HepG2 (cell line): ENCODE results near the gene TPRA1. TPM values are rescaled to one million over a fixed set of nuclear protein-coding genes. Genes with fewer than 3 reads are reported as not detected.

Experiments
- ATAC-seq: fragments of 200-7000 bp; cut with Tn5 transposase; 3 replicates; pipeline ENCODE4 v1.9.1; 2020; ENCODE audit warnings: mild to moderate bottlenecking, moderate library complexity
- BruUV-seq: library from RNA; stranded (reverse); fragments of 400-500 nt; replicated peaks from 2 replicates; lab custom pipeline; 2021; lab: Mats Ljungman, UMichigan
- CTCF ChIA-PET: fragments of 300-600 bp; formaldehyde crosslinking; extraction: SDS; loops from one replicate; lab custom pipeline; 2021; ENCODE audit warnings: low total read pairs, inconsistent platforms, low intra/inter-chr PET ratio; lab: Yijun Ruan, JAX
- POLR2A ChIA-PET: fragments of 350-600 bp; sonication (Branson Sonifier 250); formaldehyde crosslinking; loops from one replicate; lab custom pipeline; 2020; ENCODE audit warnings: antibody characterized with exemption, inconsistent platforms; lab: Yijun Ruan, JAX
- DNase-seq: peaks from one replicate; pipeline ENCODE4 v3.0.0-alpha.2; 2015; ENCODE audit warnings: low spot score
- FAIRE-seq: peaks from 3 replicates; lab custom pipeline; 2011; peaks lifted over from hg19 to GRCh38; lab: Jason Lieb, UNC
- H2AFZ ChIP-seq: one replicate; pipeline ENCODE4 v1.6.1; 2011; ENCODE audit warnings: low read length, inconsistent platforms
- H3K27ac ChIP-seq: fragments of 300-600 bp; 3 replicates; pipeline ENCODE4 v1.8.0; 2011; ENCODE audit warnings: mixed run types, mild to moderate bottlenecking, mixed read lengths, low read length, inconsistent platforms; ENCODE audit not compliant: insufficient read depth; ENCODE audit errors: extremely low read length
- H3K27me3 ChIP-seq, 2 experiments: fragments of 200-600 bp in 1 of 2; 2 replicates in 1 of 2; 3 replicates in 1 of 2; pipeline versions ENCODE4 v1.6.0 to v1.8.0; 2011; ENCODE audit warnings: low read length in 2 of 2, mild to moderate bottlenecking in 2 of 2, moderate library complexity in 2 of 2, inconsistent platforms in 1 of 2; ENCODE audit not compliant: insufficient read depth in 2 of 2, control insufficient read depth in 1 of 2
- H3K36me3 ChIP-seq, 2 experiments: fragments of 200-600 bp in 1 of 2; replicated peaks in 1 of 2; 2 replicates in 1 of 2; 3 replicates in 1 of 2; pipeline versions ENCODE4 v1.5.1 to v1.8.0; 2011; ENCODE audit warnings: low read length in 2 of 2, inconsistent platforms in 1 of 2; ENCODE audit not compliant: insufficient read depth in 2 of 2, control insufficient read depth in 1 of 2
- H3K4me1 ChIP-seq: 2 replicates; pipeline ENCODE4 v1.5.1; 2012; ENCODE audit warnings: low read length, inconsistent platforms; ENCODE audit not compliant: insufficient read depth
- H3K4me2 ChIP-seq: 2 replicates; pipeline ENCODE4 v1.6.0; 2011; ENCODE audit warnings: low read depth, low read length, inconsistent platforms
- H3K4me3 ChIP-seq, 3 experiments: fragments of 200-600 bp in 1 of 3; sonication (generic), shearing (Covaris generic) in 1 of 3; replicated peaks in 1 of 3; 2 replicates each; pipeline ENCODE4 v1.5.1; 2011 to 2016; ENCODE audit warnings: low read length in 3 of 3, inconsistent platforms in 2 of 3, low read depth in 2 of 3, mild to moderate bottlenecking in 2 of 3, control low read depth in 1 of 3, mixed read lengths in 1 of 3; ENCODE audit not compliant: insufficient read depth in 1 of 3
- H3K79me2 ChIP-seq: one replicate; pipeline ENCODE4 v1.6.1; 2011; ENCODE audit warnings: low read length, inconsistent platforms; ENCODE audit not compliant: insufficient read depth
- H3K9ac ChIP-seq: 2 replicates; pipeline ENCODE4 v1.6.0; 2011; ENCODE audit warnings: mild to moderate bottlenecking, low read depth, low read length, inconsistent platforms; ENCODE audit not compliant: insufficient read depth
- H3K9me3 ChIP-seq: 2 replicates; pipeline ENCODE4 v1.5.1; 2012; ENCODE audit warnings: mild to moderate bottlenecking, low read length
- H4K20me1 ChIP-seq: 2 replicates; pipeline ENCODE4 v1.6.0; 2011; ENCODE audit warnings: inconsistent platforms, mild to moderate bottlenecking, low read length, moderate library complexity; ENCODE audit not compliant: insufficient read depth
- AGO2 ChIP-seq: fragments of 200-400 bp; formaldehyde crosslinking; optimal IDR thresholded peaks from 2 replicates; pipeline ENCODE3; 2017; ENCODE audit warnings: mild to moderate bottlenecking, low read depth, low read length, moderate library complexity
- CEBPZ ChIP-seq: IDR thresholded peaks from 2 replicates; pipeline ENCODE4 v1.6.1; 2012; ENCODE audit warnings: low read length, improper control_type of control experiment
- HNRNPUL1 ChIP-seq: fragments of 200-400 bp; formaldehyde crosslinking; IDR thresholded peaks from 2 replicates; pipeline ENCODE4 v1.6.1; 2017; ENCODE audit warnings: low read depth, mild to moderate bottlenecking, low read length, moderate library complexity
- MED1 ChIP-seq: sonication (generic); formaldehyde crosslinking; IDR thresholded peaks from 2 replicates; pipeline ENCODE4 v1.4.0; 2020; ENCODE audit warnings: missing genetic modification reagents
- ZNF142 ChIP-seq: sonication (generic); formaldehyde crosslinking; IDR thresholded peaks from 2 replicates; pipeline ENCODE4 v1.4.0; 2020; ENCODE audit warnings: missing genetic modification reagents
- ZNF160 ChIP-seq: sonication (generic); formaldehyde crosslinking; IDR thresholded peaks from 2 replicates; pipeline ENCODE4 v1.8.0; 2022; ENCODE audit warnings: mild to moderate bottlenecking, inconsistent platforms, missing genetic modification reagents
- WGBS: methylation state at CpG from one replicate; pipeline ENCODE4 v1.1.6; 2017; ENCODE audit warnings: low lambda C conversion rate; 5-methylcytosine and 5-hydroxymethylcytosine counted together
- in situ Hi-C: cut with HindIII; loops from 2 replicates; pipeline ENCODE4 v1.10.0; 2017; ENCODE audit warnings: low pct_unique_long_range_greater_than_20kb; ENCODE audit not compliant: extremely low pct_ligation_motif_present
- intact Hi-C: fragments of 100-400 bp; cut with micrococcal nuclease; formaldehyde crosslinking; loops from one replicate; pipeline ENCODE4 v1.10.0; 2022; ENCODE audit not compliant: unreplicated experiment
- polyA plus RNA-seq, 8 experiments: library from polyadenylated mRNA; depleted of rRNA in 3 of 8; stranded (reverse) in 7 of 8; unstranded in 1 of 8; fragments of >200 nt; fragmentation: Illumina TruSeq in 4 of 8; extraction: Trizol in 4 of 8; gene quantifications; 2 replicates each; pipeline versions ENCODE4 v1.2.1 to v1.2.3, GENCODE V29; 2011 to 2016; ENCODE audit warnings: low read depth in 4 of 8, missing spikeins in 1 of 8, mixed read lengths in 1 of 8; ENCODE audit not compliant: insufficient read depth in 1 of 8
- total RNA-seq, 5 experiments: library from RNA; depleted of rRNA; stranded (reverse); fragments of >200 nt; fragmentation: Illumina TruSeq; extraction: Trizol; gene quantifications; 2 replicates each; pipeline ENCODE4 v1.2.3, GENCODE V29; 2016; ENCODE audit warnings: low read depth in 1 of 5
- TF ChIP-seq, protein P1 (sequence below): IDR thresholded peaks from 2 replicates; pipeline ENCODE4 v1.6.1; 2016; ENCODE audit warnings: missing biosample characterization, missing genetic modification reagents, low read depth
- TF ChIP-seq, protein P2 (sequence below): sonication (generic); formaldehyde crosslinking; IDR thresholded peaks from 2 replicates; pipeline ENCODE4 v1.8.1; 2023; ENCODE audit warnings: mild to moderate bottlenecking, moderate library complexity, missing genetic modification reagents
- TF ChIP-seq, protein P3 (sequence below): sonication (generic); formaldehyde crosslinking; IDR thresholded peaks from 2 replicates; pipeline ENCODE4 v1.4.0; 2020; ENCODE audit warnings: missing genetic modification reagents

The TPRA1 gene
- total and polyA plus RNA-seq, 2 of the 13 experiments (the other 11 are each of a cell fraction or from before 2014, with no cell fraction given) = 25.4 to 25.8 TPM

- TF ChIP-seq ZNF142 (CRISPR knock-in tag) (no peak), ZNF160 (no peak)
These were observed 17.1 kb downstream of the TPRA1 start (continued) for GRCh38 chr3:127573401-127573800.

DNA sequence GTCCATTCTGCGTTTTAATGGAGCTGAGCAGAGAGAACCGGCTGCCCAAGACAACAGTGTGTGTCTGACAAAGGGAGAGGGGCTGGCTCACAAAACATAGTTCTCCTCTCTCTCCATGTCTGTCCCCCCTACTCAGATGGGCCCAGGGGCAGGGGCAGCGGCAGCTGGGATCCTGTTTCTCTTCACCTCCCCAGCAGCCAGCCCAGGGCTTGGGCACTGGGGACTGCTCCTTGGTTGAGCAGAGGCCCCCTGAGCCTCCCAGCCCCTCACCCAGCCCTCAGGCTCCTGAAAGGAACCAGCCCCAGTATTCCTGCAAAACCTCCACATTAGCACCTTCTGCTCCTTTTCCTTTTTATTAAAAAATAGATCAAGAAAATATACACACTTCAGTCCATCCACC lies 17.8 kb downstream of the TPRA1 start:
- Histone ChIP-seq H3K27ac (no peak overlapping the region), H3K9me3 (no peaks in the 10 kb centered on the region), H3K4me1 (no peaks in the 10 kb centered on the region), H2AFZ (no peak overlapping the region), H3K36me3 (peaks cover 9 to 28% of the 10 kb centered on the region in 2 experiments), H3K79me2 (no peaks in the 10 kb centered on the region), H4K20me1 (peaks cover 11% of the 10 kb centered on the region; the same call in 1 of the 2 replicates), H3K4me2 (no peak overlapping the region), H3K4me3 (no peak overlapping the region), H3K27me3 (no peaks in the 10 kb centered on the region), H3K9ac (no peak overlapping the region)
- 100% methylated on average over 2 of the region's 3 CpGs for WGBS
- FAIRE-seq = no peak
- ATAC-seq = no peak
- in situ Hi-C loops (loop anchor here (10.0 kb wide), 1 partner anchor 242 kb away; no protein-coding TSS in a partner anchor), intact Hi-C loops (no loop called here)
- no peak for DNase-seq
- POLR2A ChIA-PET = no interaction called here
- CTCF ChIA-PET = no interaction called here
- BruUV-seq = no TSS peak
- TF ChIP-seq HNRNPUL1 (no peak), MED1 (no peak), CEBPZ (no peak), AGO2 (no peak)
- TF ChIP-seq, protein P1, sequence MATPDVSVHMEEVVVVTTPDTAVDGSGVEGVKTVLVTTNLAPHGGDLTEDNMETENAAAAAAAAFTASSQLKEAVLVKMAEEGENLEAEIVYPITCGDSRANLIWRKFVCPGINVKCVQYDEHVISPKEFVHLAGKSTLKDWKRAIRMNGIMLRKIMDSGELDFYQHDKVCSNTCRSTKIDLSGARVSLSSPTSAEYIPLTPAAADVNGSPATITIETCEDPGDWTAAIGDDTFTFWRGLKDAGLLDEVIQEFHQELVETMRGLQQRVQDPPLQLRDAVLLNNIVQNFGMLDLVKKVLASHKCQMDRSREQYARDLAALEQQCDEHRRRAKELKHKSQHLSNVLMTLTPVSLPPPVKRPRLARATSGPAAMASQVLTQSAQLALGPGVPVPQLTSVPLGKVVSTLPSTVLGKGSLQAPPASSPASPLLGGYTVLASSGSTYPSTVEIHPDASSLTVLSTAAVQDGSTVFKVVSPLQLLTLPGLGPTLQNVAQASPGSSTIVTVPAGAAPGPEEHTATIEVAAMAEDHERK (CRISPR knock-in tag) = no peak
- TF ChIP-seq, protein P2, sequence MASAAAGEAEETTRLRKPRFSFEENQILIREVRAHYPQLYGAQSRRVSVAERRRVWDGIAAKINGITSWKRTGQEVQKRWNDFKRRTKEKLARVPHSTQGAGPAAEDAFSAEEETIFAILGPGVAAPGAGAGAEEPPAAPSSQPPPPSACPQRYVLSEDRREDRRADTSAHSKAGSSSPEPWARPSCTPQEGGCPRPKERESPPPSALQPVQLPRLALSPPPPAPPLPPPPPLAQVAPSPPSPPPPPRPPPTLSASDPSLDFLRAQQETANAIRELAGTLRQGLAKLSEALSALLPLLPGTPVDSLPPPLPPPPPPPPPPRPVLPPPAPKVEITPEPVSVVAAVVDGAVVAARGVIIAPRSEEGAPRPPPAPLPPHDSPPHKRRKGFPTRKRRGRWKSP (CRISPR knock-in tag) = no peak
- TF ChIP-seq, protein P3, sequence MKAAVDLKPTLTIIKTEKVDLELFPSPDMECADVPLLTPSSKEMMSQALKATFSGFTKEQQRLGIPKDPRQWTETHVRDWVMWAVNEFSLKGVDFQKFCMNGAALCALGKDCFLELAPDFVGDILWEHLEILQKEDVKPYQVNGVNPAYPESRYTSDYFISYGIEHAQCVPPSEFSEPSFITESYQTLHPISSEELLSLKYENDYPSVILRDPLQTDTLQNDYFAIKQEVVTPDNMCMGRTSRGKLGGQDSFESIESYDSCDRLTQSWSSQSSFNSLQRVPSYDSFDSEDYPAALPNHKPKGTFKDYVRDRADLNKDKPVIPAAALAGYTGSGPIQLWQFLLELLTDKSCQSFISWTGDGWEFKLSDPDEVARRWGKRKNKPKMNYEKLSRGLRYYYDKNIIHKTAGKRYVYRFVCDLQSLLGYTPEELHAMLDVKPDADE (CRISPR knock-in tag) = no peak
